Activated naive CD4-positive, alpha-beta T cell (primary cell): ENCODE measurements around the gene CSAG2.

Source experiments
- DNase-seq, 4 experiments: peaks; one replicate each; lab custom pipeline; 2025; lab: John Stamatoyannopoulos, UW

CSAG2 gene

GRCh38 chrX:152663086-152663485 lies 46.0 kb downstream of the CSAG2 start:
- no peak for DNase-seq

DNA sequence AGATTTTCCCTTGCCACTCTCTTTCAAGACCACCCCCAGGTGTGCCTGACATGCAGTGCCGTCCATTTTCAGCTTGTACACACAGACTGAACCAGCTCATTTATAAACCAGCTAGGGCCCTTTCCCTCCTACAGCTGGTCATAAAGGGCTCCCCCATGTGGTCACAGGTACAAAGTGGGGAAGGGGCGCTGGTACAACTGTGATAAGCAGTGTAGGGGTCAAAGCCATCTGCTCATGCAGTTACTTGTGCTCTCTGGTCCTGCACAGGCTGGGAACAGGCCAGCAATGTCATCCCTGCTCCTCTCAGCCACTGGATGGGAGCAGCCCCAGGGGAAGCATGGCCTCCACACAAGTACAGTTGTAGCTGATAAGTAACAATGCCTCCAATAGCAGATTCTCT lies 50.8 kb downstream of the CSAG2 start:
- DNase-seq: no peak
